HEK293T (cell line): ENCODE data around the gene FAAH2.

Experiments
- ARNT ChIP-seq: fragments of 450-650 bp; IDR thresholded peaks from 2 replicates; pipeline ENCODE4 v1.6.1; 2017; ENCODE audit warnings: mild to moderate bottlenecking
- BHLHE40 ChIP-seq: fragments of 450-650 bp; IDR thresholded peaks from 2 replicates; pipeline ENCODE4 v1.6.1; 2016; ENCODE audit warnings: mild to moderate bottlenecking, moderate library complexity, borderline replicate concordance
- CTBP1 ChIP-seq: fragments of 450-650 bp; IDR thresholded peaks from 2 replicates; pipeline ENCODE4 v1.6.1; 2016; ENCODE audit warnings: borderline replicate concordance
- ELF4 ChIP-seq: fragments of 450-650 bp; IDR thresholded peaks from 2 replicates; pipeline ENCODE4 v1.6.1; 2017; ENCODE audit warnings: antibody characterized with exemption
- FOXA1 ChIP-seq: fragments of 450-650 bp; IDR thresholded peaks from 2 replicates; pipeline ENCODE4 v1.6.1; 2016; ENCODE audit warnings: mild to moderate bottlenecking
- FOXM1 ChIP-seq: fragments of 450-650 bp; IDR thresholded peaks from 2 replicates; pipeline ENCODE4 v1.6.1; 2017; ENCODE audit warnings: mild to moderate bottlenecking, borderline replicate concordance
- L3MBTL2 ChIP-seq: fragments of 450-650 bp; conservative IDR thresholded peaks from 2 replicates; pipeline ENCODE4 v1.6.1; 2016; ENCODE audit warnings: mild to moderate bottlenecking
- ZNF384 ChIP-seq: fragments of 450-650 bp; IDR thresholded peaks from 2 replicates; pipeline ENCODE4 v1.6.1; 2016
- TF ChIP-seq, protein P1 (sequence below): fragments of 450-650 bp; IDR thresholded peaks from 2 replicates; pipeline ENCODE4 v1.6.1; 2016

DNA sequence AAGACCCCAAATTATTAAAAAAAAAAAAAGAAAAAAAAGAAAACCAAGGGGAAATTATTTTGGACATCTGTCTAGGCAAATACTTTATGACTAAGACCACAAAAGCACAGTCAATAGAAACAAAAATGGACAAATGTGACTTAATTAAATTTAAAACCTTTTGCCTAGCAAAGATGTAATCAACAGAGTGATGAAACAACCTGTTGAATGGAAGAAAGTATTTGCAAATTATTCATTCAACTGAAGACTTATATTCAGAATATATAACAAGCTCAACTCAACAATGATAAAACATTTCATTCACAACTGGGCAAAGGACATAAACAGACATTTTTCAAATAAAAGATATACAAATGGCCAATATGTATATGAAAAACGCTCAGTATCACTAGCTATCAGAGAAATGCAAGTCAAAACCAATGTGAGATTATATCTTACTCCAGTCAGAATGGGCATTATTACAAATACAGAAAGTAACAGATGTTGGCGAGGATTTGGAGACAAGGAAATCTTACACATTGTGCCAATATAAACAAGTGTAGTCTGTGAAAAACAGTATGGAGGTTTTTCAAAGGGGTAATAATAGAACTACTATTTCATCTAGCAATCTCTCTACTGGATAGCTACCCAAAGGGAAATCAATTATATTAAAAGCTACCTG lies 67.1 kb downstream of the FAAH2 start:
- TF ChIP-seq L3MBTL2, result no peak
- no peak for TF ChIP-seq BHLHE40
- no peak for TF ChIP-seq CTBP1
- no peak for TF ChIP-seq ARNT
- no peak for TF ChIP-seq FOXM1
- no peak for TF ChIP-seq ZNF384
- no peak for TF ChIP-seq FOXA1
- TF ChIP-seq ELF4, result no peak
- TF ChIP-seq, protein P1, sequence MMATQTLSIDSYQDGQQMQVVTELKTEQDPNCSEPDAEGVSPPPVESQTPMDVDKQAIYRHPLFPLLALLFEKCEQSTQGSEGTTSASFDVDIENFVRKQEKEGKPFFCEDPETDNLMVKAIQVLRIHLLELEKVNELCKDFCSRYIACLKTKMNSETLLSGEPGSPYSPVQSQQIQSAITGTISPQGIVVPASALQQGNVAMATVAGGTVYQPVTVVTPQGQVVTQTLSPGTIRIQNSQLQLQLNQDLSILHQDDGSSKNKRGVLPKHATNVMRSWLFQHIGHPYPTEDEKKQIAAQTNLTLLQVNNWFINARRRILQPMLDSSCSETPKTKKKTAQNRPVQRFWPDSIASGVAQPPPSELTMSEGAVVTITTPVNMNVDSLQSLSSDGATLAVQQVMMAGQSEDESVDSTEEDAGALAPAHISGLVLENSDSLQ, result no peak
